ENCODE data around the gene APH1B. TPM values are rescaled to one million over a fixed set of nuclear protein-coding genes. Genes with fewer than 3 reads are reported as not detected.

The APH1B gene
- total and polyA plus RNA-seq, 2 of the 4 experiments (the other 2 are of a cell fraction) = 7.0 to 7.7 TPM

DNA sequence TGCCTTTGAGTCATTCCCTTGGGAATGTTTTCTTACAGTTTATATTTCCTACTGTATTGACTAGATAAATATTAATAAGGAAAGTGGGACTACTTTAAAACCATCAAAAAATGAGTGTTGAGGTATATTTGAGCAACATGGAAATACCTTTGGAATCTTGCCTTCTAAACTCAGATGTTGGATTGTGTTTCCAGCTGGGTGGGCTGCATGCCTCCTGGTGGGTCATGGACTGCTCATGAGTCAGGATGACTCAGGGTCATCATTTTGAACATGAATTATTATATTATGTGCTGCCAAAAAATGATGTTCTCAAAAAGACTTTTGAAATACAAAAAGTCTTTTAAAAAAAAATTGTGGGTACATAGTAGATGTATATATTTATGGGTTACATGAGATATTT is 41.1 kb upstream of the APH1B start:
- H3K4me2 ChIP-seq (ENCODE audit: low read depth, low read length) = peak overlapping the region; percentile 75
- no peak overlapping the region for H2AFZ ChIP-seq (replicated peaks; ENCODE audit: low read length, poor library complexity)
- no peak overlapping the region for H3K4ac ChIP-seq (ENCODE audit: low read depth, low read length)
- H3K4me3 ChIP-seq (ENCODE audit: insufficient read depth, low read depth, low read length) = no peak overlapping the region
- ChIA-PET CTCF (no interaction called here), POLR2A (ENCODE audit: unreplicated experiment) (no interaction called here)
- peaks cover 5% of the 10 kb centered on the region; the same call in 1 of the 2 replicates for H4K20me1 ChIP-seq (ENCODE audit: insufficient read depth, low read length)
- peak overlapping the region; percentile 43 for H2BK5ac ChIP-seq (ENCODE audit: low read depth, low read length, poor library complexity, severe bottlenecking)
- H3K4me1 ChIP-seq (ENCODE audit: control insufficient read depth, insufficient read depth, low read length) = peaks cover 20% of the 10 kb centered on the region
- in situ Hi-C loops (cut with MboI; ENCODE audit: low sequenced_read_pairs) = no loop called here
- H3K9me3 ChIP-seq (ENCODE audit: control insufficient read depth, insufficient read depth, low read length) = no peaks in the 10 kb centered on the region
- H3K36me3 ChIP-seq (ENCODE audit: control insufficient read depth, insufficient read depth, low read length) = no peaks in the 10 kb centered on the region
- no peak overlapping the region for H2BK20ac ChIP-seq (ENCODE audit: low read depth, low read length)
- H4K91ac ChIP-seq (ENCODE audit: insufficient read depth, low read depth, low read length) = no peak overlapping the region
- H3K9me1 ChIP-seq (ENCODE audit: insufficient read depth, low read length) = peaks cover 19% of the 10 kb centered on the region
- peak overlapping the region; percentile 71; the same call in 1 of the 2 replicates for H3K18ac ChIP-seq (ENCODE audit: low read depth, low read length)
- H3K14ac ChIP-seq (replicated peaks; ENCODE audit: low read depth, low read length) = no peak overlapping the region
- no peak overlapping the region for H2BK120ac ChIP-seq (ENCODE audit: low read depth, low read length)
- H3K56ac ChIP-seq (ENCODE audit: extremely low read depth, insufficient read depth, low read length) = no peak overlapping the region
- no peak overlapping the region for H2AK9ac ChIP-seq (replicated peaks; ENCODE audit: low read depth, low read length, poor library complexity)
- H4K5ac ChIP-seq (ENCODE audit: low read depth, low read length) = no peak overlapping the region
- DNase-seq (peak; percentile 92), ATAC-seq (ENCODE audit: low read depth) (no peak)
- H2AK5ac ChIP-seq (ENCODE audit: low read depth, low read length) = no peak overlapping the region
- intact Hi-C loops (cut with micrococcal nuclease) = no loop called here
- no peak overlapping the region for H3K27ac ChIP-seq (ENCODE audit: insufficient read depth, low read length)
- BruUV-seq (replicated peaks) = no TSS peak
- H2BK15ac ChIP-seq (ENCODE audit: low read depth, low read length) = no peak overlapping the region; the same call in 2 of the 3 replicates
- H3K9ac ChIP-seq (ENCODE audit: low read depth, low read length) = no peak overlapping the region
- H3K79me1 ChIP-seq (ENCODE audit: low read depth in 1 of 2, low read length in 2 of 2) = peaks cover 23 to 68% of the 10 kb centered on the region in 2 experiments
- dilution Hi-C loops (cut with HindIII; ENCODE audit: low sequenced_read_pairs, unreplicated experiment) = no loop called here
- no peaks in the 10 kb centered on the region for H3K27me3 ChIP-seq (ENCODE audit: control insufficient read depth, insufficient read depth, low read length)
- H4K8ac ChIP-seq (ENCODE audit: low read depth in 2 of 2, low read length in 2 of 2) = no peak overlapping the region
- H3K23ac ChIP-seq (ENCODE audit: low read depth, low read length) = no peak overlapping the region
- TF ChIP-seq NFE2L2 (IDR thresholded peaks at IDR 0.05; ENCODE audit: low read depth, low read length) = no peak
- TF ChIP-seq, protein P1, sequence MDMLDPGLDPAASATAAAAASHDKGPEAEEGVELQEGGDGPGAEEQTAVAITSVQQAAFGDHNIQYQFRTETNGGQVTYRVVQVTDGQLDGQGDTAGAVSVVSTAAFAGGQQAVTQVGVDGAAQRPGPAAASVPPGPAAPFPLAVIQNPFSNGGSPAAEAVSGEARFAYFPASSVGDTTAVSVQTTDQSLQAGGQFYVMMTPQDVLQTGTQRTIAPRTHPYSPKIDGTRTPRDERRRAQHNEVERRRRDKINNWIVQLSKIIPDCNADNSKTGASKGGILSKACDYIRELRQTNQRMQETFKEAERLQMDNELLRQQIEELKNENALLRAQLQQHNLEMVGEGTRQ (IDR thresholded peaks at IDR 0.05; ENCODE audit: low read depth, low read length) = no peak
- TF ChIP-seq RCOR1 (IDR thresholded peaks at IDR 0.05; ENCODE audit: insufficient replicate concordance, low read length) = no peak
- no peak for TF ChIP-seq CHD1 (IDR thresholded peaks at IDR 0.05; ENCODE audit: low read depth, low read length)
- TF ChIP-seq MAFK (IDR thresholded peaks at IDR 0.05; ENCODE audit: low read depth, low read length) = no peak
- TF ChIP-seq FOS (IDR thresholded peaks at IDR 0.05; ENCODE audit: low read depth, low read length) = peak; percentile 54
- no peak for TF ChIP-seq MXI1 (IDR thresholded peaks at IDR 0.05; ENCODE audit: borderline replicate concordance, low read depth, low read length)
- TF ChIP-seq RFX5 (IDR thresholded peaks at IDR 0.05; ENCODE audit: low read depth, low read length) = no peak
- TF ChIP-seq, protein P2, sequence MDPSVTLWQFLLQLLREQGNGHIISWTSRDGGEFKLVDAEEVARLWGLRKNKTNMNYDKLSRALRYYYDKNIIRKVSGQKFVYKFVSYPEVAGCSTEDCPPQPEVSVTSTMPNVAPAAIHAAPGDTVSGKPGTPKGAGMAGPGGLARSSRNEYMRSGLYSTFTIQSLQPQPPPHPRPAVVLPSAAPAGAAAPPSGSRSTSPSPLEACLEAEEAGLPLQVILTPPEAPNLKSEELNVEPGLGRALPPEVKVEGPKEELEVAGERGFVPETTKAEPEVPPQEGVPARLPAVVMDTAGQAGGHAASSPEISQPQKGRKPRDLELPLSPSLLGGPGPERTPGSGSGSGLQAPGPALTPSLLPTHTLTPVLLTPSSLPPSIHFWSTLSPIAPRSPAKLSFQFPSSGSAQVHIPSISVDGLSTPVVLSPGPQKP (IDR thresholded peaks at IDR 0.05; ENCODE audit: borderline replicate concordance, low read depth, low read length) = no peak
- 0 out of 2 replicates have a peak, but pooled peaks have one; percentile 13 for TF ChIP-seq BHLHE40 (IDR thresholded peaks at IDR 0.05; ENCODE audit: low read depth, low read length)
- TF ChIP-seq MAZ (IDR thresholded peaks at IDR 0.05; ENCODE audit: borderline replicate concordance, low read depth, low read length) = no peak
- no peak for TF ChIP-seq CEBPB (IDR thresholded peaks at IDR 0.05; ENCODE audit: low read depth, low read length)
- TF ChIP-seq SMC3 (IDR thresholded peaks at IDR 0.05; ENCODE audit: low read depth, low read length) = no peak
- no peak for TF ChIP-seq RAD21 (IDR thresholded peaks at IDR 0.05; ENCODE audit: low read length)
- no peak for TF ChIP-seq POLR2A (IDR thresholded peaks at IDR 0.05; ENCODE audit: low read depth, low read length)

All from IMR-90 (cell line).